Muscle layer of colon (tissue), 2 donors: ENCODE measurements around the gene CELF4.
"Not testable (repeated sequence)": the region's sequence is repeated elsewhere in the genome, so short reads cannot be mapped to it uniquely, and the experiment has no call there.

ENCODE experiments used
- H3K27ac ChIP-seq: one replicate; pipeline ENCODE4 v1.7.0; 2013; ENCODE audit warnings: low read depth, mild to moderate bottlenecking, low read length, moderate library complexity
- H3K27me3 ChIP-seq, 2 donors: one replicate each; pipeline ENCODE4 v1.7.0; 2013; ENCODE audit warnings: low read length in 2 of 2, mild to moderate bottlenecking in 2 of 2; ENCODE audit not compliant: insufficient read depth in 2 of 2, control insufficient read depth in 1 of 2
- H3K36me3 ChIP-seq: one replicate; pipeline ENCODE4 v1.7.0; 2013; ENCODE audit warnings: mild to moderate bottlenecking, low read length; ENCODE audit not compliant: insufficient read depth
- H3K4me1 ChIP-seq: one replicate; pipeline ENCODE4 v1.7.0; 2013; ENCODE audit warnings: mild to moderate bottlenecking, low read length; ENCODE audit not compliant: insufficient read depth
- H3K4me3 ChIP-seq, 2 donors: one replicate each; pipeline ENCODE4 v1.7.0; 2013; ENCODE audit warnings: low read length in 2 of 2, low read depth in 1 of 2, mild to moderate bottlenecking in 1 of 2, moderate library complexity in 1 of 2
- H3K9ac ChIP-seq: one replicate; pipeline ENCODE4 v1.7.0; 2013; ENCODE audit warnings: low read length
- H3K9me3 ChIP-seq: one replicate; pipeline ENCODE4 v1.7.0; 2013; ENCODE audit warnings: mild to moderate bottlenecking, low read length
- donor health status: abdominal sarcoma.
- donor health status: Adenocarcinoma of cecum.

The CELF4 gene

GRCh38 chr18:37378336-37379010, 187.1 kb downstream of the CELF4 start:
- Histone ChIP-seq H3K9me3 (no peaks in the 10 kb centered on the region), H3K27ac (no peak overlapping the region), H3K4me3 (no peak overlapping the region), H3K4me1 (no peaks in the 10 kb centered on the region), H3K27me3 (no peaks in the 10 kb centered on the region), H3K9ac (no peak overlapping the region), H3K36me3 (no peaks in the 10 kb centered on the region)

DNA sequence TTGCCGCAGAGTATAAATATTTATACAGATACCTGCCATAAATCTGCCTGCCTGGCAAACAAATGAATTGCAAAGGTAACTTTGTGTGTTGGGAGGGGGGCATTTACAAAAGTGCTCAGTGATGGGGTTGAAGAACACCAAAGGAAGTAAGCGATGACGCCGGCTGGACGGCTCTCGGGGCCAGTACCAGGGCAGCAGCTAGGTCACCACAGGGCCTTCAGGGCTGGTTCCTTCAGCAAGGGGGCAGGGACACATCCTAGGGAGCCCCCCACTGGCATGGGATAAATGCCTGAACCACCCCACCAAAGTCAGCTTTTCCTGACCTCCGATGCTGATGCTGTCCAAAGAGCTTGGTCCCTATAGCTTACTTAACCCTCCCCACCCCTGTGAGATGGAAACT, 190.4 kb downstream of the CELF4 start:
- H3K27me3 ChIP-seq, result no peaks in the 10 kb centered on the region
- H3K36me3 ChIP-seq, result no peaks in the 10 kb centered on the region
- no peak overlapping the region for H3K4me3 ChIP-seq
- no peaks in the 10 kb centered on the region for H3K4me1 ChIP-seq
- H3K9ac ChIP-seq, result no peak overlapping the region
- no peaks in the 10 kb centered on the region for H3K9me3 ChIP-seq
- no peak overlapping the region for H3K27ac ChIP-seq

DNA sequence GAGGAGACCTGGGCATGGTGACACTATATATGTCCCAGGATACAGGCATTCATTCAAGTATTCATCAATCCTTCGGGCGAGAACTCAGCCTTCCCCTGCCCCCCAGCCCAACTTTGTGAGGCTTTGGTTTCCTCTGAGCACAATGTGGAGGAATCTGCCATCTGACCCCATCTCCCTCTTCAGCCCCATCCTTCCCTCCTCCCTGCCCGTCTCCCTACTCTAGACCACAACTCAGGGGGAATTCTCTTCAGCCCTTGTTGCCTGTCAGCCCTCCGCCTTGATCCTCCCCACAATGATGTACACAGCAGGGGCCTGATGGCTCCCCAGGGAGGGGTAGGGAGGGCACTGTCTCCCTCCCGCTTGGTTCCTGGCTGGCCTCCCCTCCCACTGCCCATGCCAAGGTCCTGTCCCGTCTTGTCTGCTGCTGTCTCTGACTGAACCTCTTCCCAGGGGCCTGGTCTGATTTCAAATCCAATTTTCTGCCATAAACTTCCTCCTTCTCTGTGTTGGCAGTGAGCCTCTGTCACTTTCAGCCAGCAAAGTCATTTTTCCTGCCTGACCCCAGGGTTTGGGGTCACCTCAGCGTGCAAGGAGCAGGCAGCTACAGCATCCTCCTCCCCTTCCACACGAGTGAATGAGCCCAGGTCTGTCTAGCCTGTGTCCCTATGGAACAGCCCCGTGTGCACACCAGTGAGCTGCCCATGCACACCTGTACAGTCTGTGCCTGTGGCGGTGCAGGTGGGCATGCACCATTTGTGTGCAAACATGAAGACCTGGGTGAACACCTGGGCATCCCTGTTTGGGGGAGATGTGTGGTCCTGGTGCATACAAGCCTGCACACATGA, 197.3 kb downstream of the CELF4 start:
- Histone ChIP-seq H3K4me1 (no peaks in the 10 kb centered on the region), H3K27me3 (no peaks in the 10 kb centered on the region), H3K9me3 (no peaks in the 10 kb centered on the region), H3K36me3 (no peaks in the 10 kb centered on the region), H3K9ac (no peak overlapping the region), H3K4me3 (no peak overlapping the region), H3K27ac (no peak overlapping the region)

- Histone ChIP-seq H3K4me1 (no peaks in the 10 kb centered on the region), H3K36me3 (no peaks in the 10 kb centered on the region), H3K27ac (no peak overlapping the region), H3K9me3 (no peaks in the 10 kb centered on the region), H3K9ac (no peak overlapping the region), H3K4me3 (no peak overlapping the region), H3K27me3 (peaks cover 0 to 5% of the 10 kb centered on the region in 2 donors)
These were observed 201.4 kb downstream of the CELF4 start for GRCh38 chr18:37364237-37364636.

DNA sequence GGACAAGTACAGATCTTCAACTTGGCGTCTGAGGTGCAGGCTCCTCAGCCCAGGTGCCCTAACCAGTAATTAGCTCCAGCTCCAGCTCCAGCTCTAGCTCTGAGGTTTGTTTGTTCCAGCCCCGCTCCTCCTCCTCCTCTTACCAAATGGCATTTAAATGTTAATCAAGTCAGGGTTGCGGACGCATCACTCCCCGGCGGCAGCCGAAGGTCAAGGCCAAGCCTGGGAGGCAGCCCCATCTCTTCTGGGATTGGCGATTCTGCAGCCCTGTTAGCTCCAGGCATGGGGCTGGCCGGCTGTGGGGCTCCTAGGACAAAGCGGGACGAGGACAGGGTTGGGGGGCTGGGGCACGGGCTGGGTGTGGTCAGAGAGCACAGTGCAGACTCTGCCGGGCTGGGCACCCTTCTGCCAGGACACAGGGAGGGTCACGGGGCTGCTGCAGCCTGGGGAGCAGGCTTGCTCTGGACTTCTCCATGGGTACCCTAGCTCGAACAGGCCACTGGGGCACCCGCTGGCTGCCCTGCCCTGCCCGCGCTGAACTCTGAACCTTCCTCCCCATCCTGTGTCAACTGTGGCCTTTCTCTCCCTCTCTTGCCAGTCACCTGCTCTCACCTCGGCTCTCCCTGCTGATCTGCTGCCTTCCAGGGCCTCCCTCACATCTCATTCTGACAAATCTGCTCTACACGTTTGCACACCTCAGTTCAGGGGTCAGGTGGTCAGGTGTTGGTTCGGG, 203.3 kb downstream of the CELF4 start:
- Histone ChIP-seq H3K9ac (no peak overlapping the region), H3K36me3 (no peaks in the 10 kb centered on the region), H3K27me3 (peaks cover 0 to 5% of the 10 kb centered on the region in 2 donors), H3K27ac (no peak overlapping the region), H3K9me3 (no peaks in the 10 kb centered on the region), H3K4me3 (no peak overlapping the region), H3K4me1 (no peaks in the 10 kb centered on the region)

- no peak overlapping the region for H3K4me3 ChIP-seq
- H3K4me1 ChIP-seq, result no peaks in the 10 kb centered on the region
- H3K36me3 ChIP-seq, result no peaks in the 10 kb centered on the region
- H3K27me3 ChIP-seq, result peaks cover 0 to 5% of the 10 kb centered on the region in 2 donors
- no peak overlapping the region for H3K27ac ChIP-seq
- no peaks in the 10 kb centered on the region for H3K9me3 ChIP-seq
- no peak overlapping the region for H3K9ac ChIP-seq
These were observed 204.1 kb downstream of the CELF4 start for GRCh38 chr18:37361335-37362157.

GRCh38 chr18:37358061-37358460, 207.5 kb downstream of the CELF4 start:
- not testable (repeated sequence) for H3K4me1 ChIP-seq, H3K4me3 ChIP-seq, H3K27ac ChIP-seq, H3K36me3 ChIP-seq, H3K9ac ChIP-seq, H3K9me3 ChIP-seq, H3K27me3 ChIP-seq

DNA sequence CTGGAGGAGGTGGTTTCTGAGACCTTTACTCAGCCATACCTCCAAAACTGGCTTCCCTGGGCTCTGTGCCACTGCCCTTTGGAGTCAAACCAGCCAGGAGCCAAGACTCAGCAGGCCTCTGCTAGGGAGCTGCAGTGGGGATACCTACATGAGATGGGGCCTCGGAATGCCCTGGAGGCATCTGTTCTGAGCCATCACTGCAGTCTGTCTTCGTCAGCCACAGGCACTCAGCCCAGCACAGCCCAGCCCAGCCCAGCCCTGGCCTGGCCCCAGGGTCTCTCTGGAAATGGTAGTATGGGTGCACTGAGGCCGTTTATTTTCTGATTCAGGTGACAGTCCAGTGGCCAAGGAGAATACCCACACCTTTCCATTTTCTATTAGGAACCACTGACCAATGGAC, 209.8 kb downstream of the CELF4 start:
- H3K9me3 ChIP-seq, result no peaks in the 10 kb centered on the region

GRCh38 chr18:37351110-37351509, 214.5 kb downstream of the CELF4 start:
- Histone ChIP-seq H3K9ac (no peak overlapping the region), H3K27ac (no peak overlapping the region), H3K27me3 (no peaks in the 10 kb centered on the region), H3K9me3 (no peaks in the 10 kb centered on the region), H3K36me3 (no peaks in the 10 kb centered on the region), H3K4me3 (no peak overlapping the region), H3K4me1 (no peaks in the 10 kb centered on the region)

More for the DNA sequence above, 209.8 kb downstream of the CELF4 start:
- no peaks in the 10 kb centered on the region for H3K36me3 ChIP-seq
- H3K27me3 ChIP-seq, result no peaks in the 10 kb centered on the region
- H3K4me3 ChIP-seq, result no peak overlapping the region
- no peak overlapping the region for H3K9ac ChIP-seq
- H3K27ac ChIP-seq, result no peak overlapping the region
- H3K4me1 ChIP-seq, result no peaks in the 10 kb centered on the region

DNA sequence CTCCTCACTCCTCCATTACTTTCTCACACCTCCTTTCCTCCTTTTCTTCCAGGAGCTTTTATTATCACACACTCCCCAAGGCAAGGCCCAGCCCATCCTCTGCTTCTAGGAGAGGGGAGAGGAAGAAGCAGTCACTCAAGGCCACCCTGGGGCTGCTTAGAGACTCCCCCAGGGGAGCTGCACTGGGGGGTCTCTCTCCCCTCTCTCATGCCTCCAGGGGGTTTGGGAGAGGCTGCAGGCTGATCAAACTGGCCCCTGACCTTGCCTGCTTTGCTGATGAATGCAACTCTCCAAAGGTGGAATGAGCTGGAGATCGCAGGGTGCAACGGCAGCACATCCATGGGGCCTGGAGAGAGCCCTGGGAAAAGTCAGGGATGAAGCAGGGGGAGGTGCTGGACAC, 216.9 kb downstream of the CELF4 start:
- Histone ChIP-seq H3K27me3 (peaks cover 0 to 2% of the 10 kb centered on the region in 2 donors), H3K36me3 (no peaks in the 10 kb centered on the region), H3K4me3 (no peak overlapping the region), H3K4me1 (no peaks in the 10 kb centered on the region), H3K27ac (no peak overlapping the region), H3K9me3 (no peaks in the 10 kb centered on the region), H3K9ac (no peak overlapping the region)

DNA sequence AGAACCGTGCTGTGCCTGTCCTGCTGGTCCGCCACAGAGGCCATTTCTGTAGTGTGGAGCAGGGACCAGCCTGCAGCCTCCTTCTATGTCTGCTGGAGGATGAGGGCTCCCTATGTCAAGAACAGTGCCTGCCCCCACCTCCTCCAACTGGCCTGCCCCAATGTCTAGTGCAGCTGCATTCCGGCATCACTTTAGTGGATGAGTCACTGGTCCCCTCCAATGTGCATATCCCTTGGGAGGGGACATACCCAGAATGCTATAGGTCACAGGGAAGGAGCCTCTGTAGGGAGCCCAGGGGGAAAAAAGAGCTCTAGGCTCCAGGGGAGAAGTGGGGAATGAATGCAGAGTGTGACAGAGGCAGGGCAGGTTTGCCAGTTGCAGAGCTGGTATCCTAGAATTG, 219.6 kb downstream of the CELF4 start:
- H3K9ac ChIP-seq, result no peak overlapping the region
- H3K27ac ChIP-seq, result no peak overlapping the region
- peaks cover 0 to 3% of the 10 kb centered on the region in 2 donors for H3K27me3 ChIP-seq
- H3K4me1 ChIP-seq, result no peaks in the 10 kb centered on the region
- no peaks in the 10 kb centered on the region for H3K9me3 ChIP-seq
- no peak overlapping the region for H3K4me3 ChIP-seq
- no peaks in the 10 kb centered on the region for H3K36me3 ChIP-seq
